LNCaP clone FGC (cell line): ENCODE data around the gene RACK1.

ENCODE experiments used
- DNase-seq: peaks from one replicate; pipeline ENCODE4 v3.0.0-alpha.2; 2011; ENCODE audit warnings: low read depth
- H3K4me3 ChIP-seq: 2 replicates; pipeline ENCODE4 v1.5.1; 2011; ENCODE audit warnings: mild to moderate bottlenecking, low read depth, low read length, control low read depth
- CTCF ChIP-seq: IDR thresholded peaks from 2 replicates; pipeline ENCODE4 v1.5.1; 2012; ENCODE audit warnings: mild to moderate bottlenecking; ENCODE audit not compliant: control insufficient read depth, insufficient read depth; ENCODE audit errors: extremely low read depth

The RACK1 gene

GRCh38 chr5:181230551-181230950 lies 13.2 kb downstream of the RACK1 start:
- no peak overlapping the region for H3K4me3 ChIP-seq
- no peak for DNase-seq
- no peak for TF ChIP-seq CTCF

- no peak overlapping the region for H3K4me3 ChIP-seq
- no peak for TF ChIP-seq CTCF
- no peak for DNase-seq
These were observed 13.7 kb downstream of the RACK1 start for GRCh38 chr5:181229996-181230395.

GRCh38 chr5:181224390-181225229 lies 19.1 kb downstream of the RACK1 start:
- peak overlapping the region; percentile 90 for H3K4me3 ChIP-seq
- no peak for TF ChIP-seq CTCF
- no peak for DNase-seq

GRCh38 chr5:181223729-181224389 lies 19.8 kb downstream of the RACK1 start:
- H3K4me3 ChIP-seq: peak overlapping the region; percentile 90
- no peak for DNase-seq
- TF ChIP-seq CTCF: no peak

GRCh38 chr5:181223058-181223728 lies 20.5 kb downstream of the RACK1 start, which contains the start of gene TRIM41:
Gene TRIM41 (plus strand): TSS chr5:181223281. CDS start chr5:181224000, 719 bp downstream.
- no peak for TF ChIP-seq CTCF
- H3K4me3 ChIP-seq: peak within 1 kb of the TSS; percentile 90
- DNase-seq: peak; percentile 91

GRCh38 chr5:181222630-181223057 lies 21.1 kb downstream of the RACK1 start:
- no peak for TF ChIP-seq CTCF
- H3K4me3 ChIP-seq: peak overlapping the region; percentile 90
- no peak for DNase-seq
